IMR-90 (cell line): ENCODE results near the gene WBP2NL. TPM values are rescaled to one million over a fixed set of nuclear protein-coding genes. Genes with fewer than 3 reads are reported as not detected.

Source experiments
- ATAC-seq: fragments of 200-7000 bp; cut with Tn5 transposase; 2 replicates; pipeline ENCODE4 v1.9.1; 2020; ENCODE audit warnings: low read depth, mild to moderate bottlenecking, moderate library complexity
- BruUV-seq: library from RNA; stranded (reverse); fragments of 400-500 nt; replicated peaks from 2 replicates; lab custom pipeline; 2021; lab: Mats Ljungman, UMichigan
- CTCF ChIA-PET: fragments of 300-600 bp; formaldehyde crosslinking; extraction: SDS; loops from one replicate; lab custom pipeline; 2021; ENCODE audit warnings: antibody characterized with exemption; lab: Yijun Ruan, JAX
- POLR2A ChIA-PET: fragments of 300-600 bp; sonication (Branson Sonifier 250); formaldehyde crosslinking; loops from one replicate; lab custom pipeline; 2022; ENCODE audit warnings: antibody characterized with exemption; ENCODE audit not compliant: unreplicated experiment; lab: Charles Lee
- DNase-seq: peaks from one replicate; pipeline ENCODE4 v3.0.0; 2013
- H2AFZ ChIP-seq: replicated peaks from 2 replicates; pipeline ENCODE3; 2013; ENCODE audit warnings: low read length, mild to moderate bottlenecking; ENCODE audit not compliant: poor library complexity
- H2AK5ac ChIP-seq: 2 replicates; pipeline ENCODE4 v1.6.1; 2013; ENCODE audit warnings: low read depth, low read length, inconsistent platforms
- H2AK9ac ChIP-seq: replicated peaks from 2 replicates; pipeline ENCODE3; 2013; ENCODE audit warnings: mild to moderate bottlenecking, low read depth, low read length, moderate library complexity; ENCODE audit not compliant: poor library complexity
- H2BK120ac ChIP-seq: 2 replicates; pipeline ENCODE4 v1.6.1; 2013; ENCODE audit warnings: low read depth, low read length, inconsistent platforms
- H2BK15ac ChIP-seq: 3 replicates; pipeline ENCODE4 v1.6.1; 2013; ENCODE audit warnings: low read depth, low read length, inconsistent platforms
- H2BK20ac ChIP-seq: 2 replicates; pipeline ENCODE4 v1.6.1; 2013; ENCODE audit warnings: low read depth, mild to moderate bottlenecking, inconsistent platforms, low read length, moderate library complexity
- H2BK5ac ChIP-seq: 2 replicates; pipeline ENCODE4 v1.6.1; 2013; ENCODE audit warnings: mild to moderate bottlenecking, low read depth, low read length, inconsistent platforms; ENCODE audit not compliant: poor library complexity, severe bottlenecking
- H3K14ac ChIP-seq: replicated peaks from 2 replicates; pipeline ENCODE4 v1.6.1; 2013; ENCODE audit warnings: low read depth, low read length, inconsistent platforms
- H3K18ac ChIP-seq: 2 replicates; pipeline ENCODE4 v1.6.1; 2013; ENCODE audit warnings: low read depth, low read length, control low read depth
- H3K23ac ChIP-seq: 2 replicates; pipeline ENCODE4 v1.6.1; 2013; ENCODE audit warnings: low read depth, low read length, inconsistent platforms
- H3K27ac ChIP-seq: 2 replicates; pipeline ENCODE4 v1.5.1; 2013; ENCODE audit warnings: mild to moderate bottlenecking, control low read depth, low read length; ENCODE audit not compliant: insufficient read depth
- H3K27me3 ChIP-seq: 2 replicates; pipeline ENCODE4 v1.6.1; 2013; ENCODE audit warnings: low read length; ENCODE audit not compliant: control insufficient read depth, insufficient read depth
- H3K36me3 ChIP-seq: 2 replicates; pipeline ENCODE4 v1.6.1; 2013; ENCODE audit warnings: low read length, mixed read lengths; ENCODE audit not compliant: control insufficient read depth, insufficient read depth
- H3K4ac ChIP-seq: 2 replicates; pipeline ENCODE4 v1.6.1; 2013; ENCODE audit warnings: low read depth, low read length, inconsistent platforms
- H3K4me1 ChIP-seq: 2 replicates; pipeline ENCODE4 v1.6.1; 2013; ENCODE audit warnings: low read length, mixed read lengths; ENCODE audit not compliant: control insufficient read depth, insufficient read depth
- H3K4me2 ChIP-seq: 2 replicates; pipeline ENCODE4 v1.6.1; 2013; ENCODE audit warnings: low read depth, mild to moderate bottlenecking, control low read depth, low read length, moderate library complexity
- H3K4me3 ChIP-seq: 2 replicates; pipeline ENCODE4 v1.5.1; 2013; ENCODE audit warnings: low read depth, mild to moderate bottlenecking, control low read depth, low read length, moderate library complexity; ENCODE audit not compliant: insufficient read depth
- H3K56ac ChIP-seq: 2 replicates; pipeline ENCODE4 v1.6.1; 2013; ENCODE audit warnings: low read length, inconsistent platforms; ENCODE audit not compliant: insufficient read depth; ENCODE audit errors: extremely low read depth
- H3K79me1 ChIP-seq, 2 experiments: 2 replicates each; pipeline ENCODE4 v1.6.1; 2013; ENCODE audit warnings: low read length in 2 of 2, inconsistent platforms in 1 of 2, low read depth in 1 of 2
- H3K9ac ChIP-seq: 2 replicates; pipeline ENCODE4 v1.6.1; 2013; ENCODE audit warnings: low read depth, low read length, control low read depth
- H3K9me1 ChIP-seq: 2 replicates; pipeline ENCODE4 v1.6.1; 2013; ENCODE audit warnings: low read length, inconsistent platforms; ENCODE audit not compliant: insufficient read depth
- H3K9me3 ChIP-seq: 2 replicates; pipeline ENCODE4 v1.6.1; 2013; ENCODE audit warnings: low read length; ENCODE audit not compliant: control insufficient read depth, insufficient read depth
- H4K20me1 ChIP-seq: 2 replicates; pipeline ENCODE4 v1.6.1; 2013; ENCODE audit warnings: low read length, inconsistent platforms; ENCODE audit not compliant: insufficient read depth
- H4K5ac ChIP-seq: 2 replicates; pipeline ENCODE4 v1.6.1; 2013; ENCODE audit warnings: mild to moderate bottlenecking, low read depth, low read length, control low read depth
- H4K8ac ChIP-seq, 2 experiments: 2 replicates each; pipeline ENCODE4 v1.6.1; 2013; ENCODE audit warnings: low read depth in 2 of 2, low read length in 2 of 2, control low read depth in 1 of 2, inconsistent platforms in 1 of 2
- H4K91ac ChIP-seq: 2 replicates; pipeline ENCODE4 v1.6.1; 2013; ENCODE audit warnings: low read depth, low read length, inconsistent platforms; ENCODE audit not compliant: insufficient read depth
- RAD21 ChIP-seq: IDR thresholded peaks from 2 replicates; pipeline ENCODE4 v1.6.1; 2012; ENCODE audit warnings: low read length, improper control_type of control experiment
- USF2 ChIP-seq: fragments of 150-350 bp; IDR thresholded peaks from 2 replicates; pipeline ENCODE4 v1.6.1; 2017; ENCODE audit warnings: mild to moderate bottlenecking, antibody characterized with exemption, low read length, low read depth
- WGBS, 2 experiments: methylation state at CpG; one replicate each; pipeline versions ENCODE4 v1.1.5 to v1.1.7; 2013; ENCODE audit warnings: missing lambda C conversion rate in 2 of 2; ENCODE audit not compliant: insufficient read length in 1 of 2; ENCODE audit errors: extremely low coverage in 2 of 2; 5-methylcytosine and 5-hydroxymethylcytosine counted together
- dilution Hi-C: fragments of 300-500 bp; cut with HindIII; formaldehyde crosslinking; loops from one replicate; pipeline ENCODE4 v1.14.3; 2018; ENCODE audit warnings: low sequenced_read_pairs; ENCODE audit not compliant: unreplicated experiment
- in situ Hi-C: fragments of 300-500 bp; cut with MboI; formaldehyde crosslinking; loops from 3 replicates; pipeline ENCODE4 v1.14.3; 2019; ENCODE audit warnings: low sequenced_read_pairs, inconsistent platforms, mixed read lengths
- intact Hi-C: fragments of 100-400 bp; cut with micrococcal nuclease; formaldehyde crosslinking; loops from 2 replicates; pipeline ENCODE4 v1.10.0; 2022
- polyA plus RNA-seq, 3 experiments: library from polyadenylated mRNA; depleted of rRNA; stranded (reverse); fragments of >200 nt; gene quantifications; 2 replicates each; pipeline ENCODE4 v1.2.3, GENCODE V29; 2012; ENCODE audit warnings: low replicate concordance in 1 of 3
- total RNA-seq: library from RNA; depleted of rRNA; stranded (reverse); fragments of >200 nt; gene quantifications from 2 replicates; pipeline ENCODE4 v1.2.3, GENCODE V29; 2012

Gene WBP2NL
- total and polyA plus RNA-seq, 2 of the 4 experiments (the other 2 are of a cell fraction) = not detected

GRCh38 chr22:42035256-42035655 is 36.7 kb downstream of the WBP2NL start:
- no peak for DNase-seq
- Histone ChIP-seq H3K56ac (no peak overlapping the region), H2BK15ac (no peak overlapping the region), H3K4me3 (no peak overlapping the region), H3K4me2 (no peak overlapping the region), H3K27ac (no peak overlapping the region), H3K9ac (no peak overlapping the region), H4K8ac (no peak overlapping the region), H3K18ac (no peak overlapping the region), H3K79me1 (no peaks in the 10 kb centered on the region), H4K20me1 (no peaks in the 10 kb centered on the region), H3K4me1 (peaks cover 3% of the 10 kb centered on the region), H3K9me3 (peaks cover 8% of the 10 kb centered on the region), H2BK120ac (no peak overlapping the region), H3K4ac (no peak overlapping the region), H3K36me3 (no peaks in the 10 kb centered on the region), H2AK9ac (no peak overlapping the region), H4K5ac (no peak overlapping the region), H2BK5ac (no peak overlapping the region), H3K23ac (no peak overlapping the region), H4K91ac (no peak overlapping the region), H2AK5ac (no peak overlapping the region), H2AFZ (no peak overlapping the region), H3K14ac (no peak overlapping the region), H2BK20ac (no peak overlapping the region), H3K27me3 (no peaks in the 10 kb centered on the region), H3K9me1 (no peaks in the 10 kb centered on the region)
- ChIA-PET POLR2A (no interaction called here), CTCF (no interaction called here)
- dilution Hi-C loops (no loop called here), in situ Hi-C loops (no loop called here), intact Hi-C loops (no loop called here)
- ATAC-seq = no peak
- TF ChIP-seq USF2 (no peak), RAD21 (no peak)
- 69% methylated on average over 6 of the region's 8 CpGs; no CpG with 5 or more reads in 1 of the 2 experiments for WGBS, 2 experiments
- BruUV-seq = no TSS peak
